Cardiac fibroblast (primary cell): ENCODE data around the gene GNAL.

ENCODE experiments used
- DNase-seq, 2 donors: peaks; one replicate each; pipeline versions ENCODE4 v3.0.0 to v3.0.0-alpha.2; 2010; ENCODE audit warnings: low read depth in 2 of 2
- H3K4me3 ChIP-seq, 2 donors: replicated peaks in 1 of 2; 1 replicate in 1 of 2; 2 replicates in 1 of 2; pipeline ENCODE4 v1.5.1; 2011; ENCODE audit warnings: low read depth in 2 of 2, low read length in 2 of 2, mild to moderate bottlenecking in 2 of 2, moderate library complexity in 1 of 2
- TF ChIP-seq, protein P1 (sequence below): IDR thresholded peaks from one replicate; pipeline ENCODE4 v1.5.1; 2011; ENCODE audit warnings: low read depth, mild to moderate bottlenecking, low read length, inconsistent platforms

Gene GNAL

DNA sequence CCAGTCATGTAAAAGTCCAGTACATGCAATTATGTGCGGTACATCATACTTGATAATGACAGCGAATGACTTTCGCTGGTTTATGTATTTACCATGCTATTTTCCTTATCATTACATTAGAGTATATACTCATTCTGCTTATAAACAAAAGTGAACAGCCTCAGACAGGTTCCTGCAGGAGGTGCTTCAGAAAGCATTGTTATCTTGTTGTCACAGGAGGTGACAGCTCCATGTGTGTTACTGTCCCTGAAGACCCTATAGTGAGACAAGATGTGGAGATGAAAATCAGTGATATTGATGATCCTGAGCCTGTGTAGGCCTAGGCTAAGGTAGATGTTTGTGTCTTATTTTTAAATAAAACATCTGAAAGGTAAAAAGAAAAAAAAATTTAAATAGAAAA is 234.4 kb downstream of the GNAL start:
- H3K4me3 ChIP-seq, result no peak overlapping the region
- DNase-seq, result no peak
- TF ChIP-seq, protein P1, sequence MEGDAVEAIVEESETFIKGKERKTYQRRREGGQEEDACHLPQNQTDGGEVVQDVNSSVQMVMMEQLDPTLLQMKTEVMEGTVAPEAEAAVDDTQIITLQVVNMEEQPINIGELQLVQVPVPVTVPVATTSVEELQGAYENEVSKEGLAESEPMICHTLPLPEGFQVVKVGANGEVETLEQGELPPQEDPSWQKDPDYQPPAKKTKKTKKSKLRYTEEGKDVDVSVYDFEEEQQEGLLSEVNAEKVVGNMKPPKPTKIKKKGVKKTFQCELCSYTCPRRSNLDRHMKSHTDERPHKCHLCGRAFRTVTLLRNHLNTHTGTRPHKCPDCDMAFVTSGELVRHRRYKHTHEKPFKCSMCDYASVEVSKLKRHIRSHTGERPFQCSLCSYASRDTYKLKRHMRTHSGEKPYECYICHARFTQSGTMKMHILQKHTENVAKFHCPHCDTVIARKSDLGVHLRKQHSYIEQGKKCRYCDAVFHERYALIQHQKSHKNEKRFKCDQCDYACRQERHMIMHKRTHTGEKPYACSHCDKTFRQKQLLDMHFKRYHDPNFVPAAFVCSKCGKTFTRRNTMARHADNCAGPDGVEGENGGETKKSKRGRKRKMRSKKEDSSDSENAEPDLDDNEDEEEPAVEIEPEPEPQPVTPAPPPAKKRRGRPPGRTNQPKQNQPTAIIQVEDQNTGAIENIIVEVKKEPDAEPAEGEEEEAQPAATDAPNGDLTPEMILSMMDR, result no peak

DNA sequence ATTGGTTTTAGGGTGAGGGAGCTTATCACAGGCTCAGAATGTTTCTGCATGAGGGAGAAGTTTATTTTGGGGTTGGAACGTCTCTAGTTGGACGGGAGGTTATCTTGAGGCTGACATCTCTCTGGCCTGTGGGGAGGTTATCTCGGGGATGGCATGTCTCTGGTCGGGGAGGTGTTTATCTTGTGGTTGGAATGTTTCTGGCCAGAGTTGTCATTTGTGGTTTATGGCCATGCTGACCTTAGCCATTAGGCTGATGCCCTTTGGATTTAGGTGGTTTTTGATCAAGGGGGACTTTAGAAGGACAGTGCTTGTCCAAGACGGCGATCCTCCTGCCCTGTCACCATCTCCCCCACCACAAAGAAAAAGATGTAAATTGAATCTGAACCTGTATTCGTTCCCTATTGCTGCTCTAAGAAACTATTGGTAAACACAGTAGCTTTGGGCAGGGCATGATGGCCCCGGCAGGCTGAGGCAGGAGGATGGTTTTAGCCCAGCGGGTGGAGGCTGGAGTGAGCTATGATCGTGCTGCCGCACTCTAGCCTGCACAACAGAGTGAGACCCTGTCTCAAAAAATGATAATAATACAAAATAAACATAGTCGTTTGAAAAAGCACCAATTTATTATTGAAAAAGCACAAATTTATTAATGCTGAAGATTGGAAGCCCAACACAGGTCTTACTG is 236.9 kb downstream of the GNAL start:
- DNase-seq, result no peak
- TF ChIP-seq, protein P1, result no peak
- no peak overlapping the region for H3K4me3 ChIP-seq

DNA sequence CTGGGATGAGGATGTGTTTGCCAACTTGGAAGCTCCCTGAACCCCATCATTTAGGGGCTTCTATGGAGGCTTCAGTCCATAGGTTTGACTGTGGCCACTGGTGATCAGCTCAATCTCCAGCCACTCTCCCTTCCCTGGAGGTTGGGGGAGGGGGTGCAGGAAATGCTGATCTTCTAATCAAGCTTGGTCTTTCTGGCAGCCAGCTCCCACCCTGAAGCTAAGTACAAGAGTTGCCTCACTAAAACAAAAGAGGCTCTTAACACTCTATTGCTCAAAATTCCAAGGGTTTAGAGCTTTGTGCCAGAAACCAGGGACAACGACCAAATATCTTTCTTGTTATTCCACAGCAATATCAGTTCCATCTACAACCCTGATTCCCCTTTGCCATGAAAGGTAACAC is 238.4 kb downstream of the GNAL start:
- peak in 1 of 2 donors; percentile 58 for DNase-seq
- TF ChIP-seq, protein P1, result no peak
- H3K4me3 ChIP-seq, result no peak overlapping the region

DNA sequence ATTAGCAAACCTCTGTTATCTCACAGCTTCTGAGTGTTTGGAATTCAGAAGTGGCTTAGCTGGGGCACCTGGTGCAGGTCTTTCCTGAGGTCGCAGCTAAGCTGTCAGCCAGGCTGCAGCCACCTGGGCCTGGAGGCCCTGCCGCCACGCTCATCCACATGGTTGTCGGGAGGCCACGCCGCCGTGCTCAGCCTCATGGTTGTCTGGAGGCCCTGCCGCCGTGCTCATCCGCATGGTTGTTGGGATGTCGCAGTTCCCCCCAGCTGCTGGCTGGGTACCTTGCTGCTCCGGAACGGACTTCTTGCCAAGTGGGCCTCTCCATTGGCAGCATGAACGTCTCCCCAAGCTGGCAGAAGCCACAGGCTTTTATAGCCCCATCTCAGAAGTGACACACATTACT is 243.3 kb downstream of the GNAL start:
- H3K4me3 ChIP-seq, result no peak overlapping the region
- DNase-seq, result no peak
- TF ChIP-seq, protein P1, result no peak
